Suprapubic skin (tissue), 2 donors: ENCODE data around the gene IL18BP.

Experiments used
- EP300 ChIP-seq: sonication (generic); formaldehyde crosslinking; IDR thresholded peaks from one replicate; pipeline ENCODE4 v1.6.1; 2017; ENCODE audit warnings: antibody characterized with exemption
- POLR2A ChIP-seq, 2 donors: fragments of 450-650 bp; IDR thresholded peaks; one replicate each; pipeline ENCODE4 v1.6.1; 2017; ENCODE audit warnings: antibody characterized with exemption in 2 of 2, mild to moderate bottlenecking in 2 of 2, moderate library complexity in 2 of 2

DNA sequence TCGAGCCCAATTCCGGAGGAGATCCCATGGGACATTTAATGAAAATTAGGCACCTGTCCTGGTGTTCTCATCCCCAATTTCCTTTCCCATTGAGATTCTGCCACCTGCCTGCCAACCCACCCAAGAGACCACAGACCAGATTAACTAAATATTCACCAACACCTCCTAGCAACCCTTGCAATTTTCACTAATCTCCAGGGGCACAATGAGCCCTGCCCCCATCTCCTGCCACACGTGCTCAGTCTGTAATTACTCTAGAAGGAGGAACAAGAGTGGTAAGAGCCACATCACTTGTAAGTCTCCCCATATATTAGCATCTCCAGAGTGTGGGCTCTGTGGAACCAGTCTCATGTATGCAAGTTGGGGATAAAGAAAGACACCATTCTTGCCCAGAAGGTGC, 38.0 kb downstream of the IL18BP start:
- TF ChIP-seq POLR2A (IDR thresholded peaks at IDR 0.05) (no peak), EP300 (no peak)
